Endodermal cell (in vitro differentiated cells): ENCODE data around the gene PLEKHS1. TPM values are rescaled to one million over a fixed set of nuclear protein-coding genes. Genes with fewer than 3 reads are reported as not detected.

Experiments
- DNase-seq: peaks from one replicate; pipeline ENCODE4 v3.0.0-alpha.2; 2017
- H3K27ac ChIP-seq: 2 replicates; pipeline ENCODE4 v1.5.1; 2013; ENCODE audit warnings: mild to moderate bottlenecking, low read depth, low read length, moderate library complexity
- H3K27me3 ChIP-seq: 2 replicates; pipeline ENCODE4 v1.6.1; 2013; ENCODE audit warnings: mild to moderate bottlenecking, low read length, moderate library complexity; ENCODE audit not compliant: insufficient read depth, control insufficient read depth, poor library complexity, severe bottlenecking
- H3K36me3 ChIP-seq: 2 replicates; pipeline ENCODE4 v1.7.0; 2013; ENCODE audit warnings: mild to moderate bottlenecking, low read length, moderate library complexity; ENCODE audit not compliant: control insufficient read depth, insufficient read depth
- H3K4me1 ChIP-seq: one replicate; pipeline ENCODE4 v1.7.0; 2013; ENCODE audit warnings: low read length; ENCODE audit not compliant: control insufficient read depth, insufficient read depth
- H3K4me3 ChIP-seq: 2 replicates; pipeline ENCODE4 v1.5.1; 2013; ENCODE audit warnings: mild to moderate bottlenecking, low read length, moderate library complexity
- H3K9ac ChIP-seq: 2 replicates; pipeline ENCODE4 v1.6.1; 2013; ENCODE audit warnings: mild to moderate bottlenecking, low read length, moderate library complexity; ENCODE audit not compliant: poor library complexity, severe bottlenecking; ENCODE audit errors: extremely low read depth
- H3K9me3 ChIP-seq: 2 replicates; pipeline ENCODE4 v1.6.1; 2013; ENCODE audit warnings: mild to moderate bottlenecking, low read length, moderate library complexity; ENCODE audit not compliant: control insufficient read depth
- H3K27ac Mint-ChIP-seq: 2 replicates; pipeline ENCODE4 v1.8.0; 2020; ENCODE audit warnings: mixed read lengths
- H3K27me3 Mint-ChIP-seq: 2 replicates; pipeline ENCODE4 v1.8.0; 2021; ENCODE audit warnings: mild to moderate bottlenecking, mixed read lengths; ENCODE audit not compliant: insufficient read depth
- H3K36me3 Mint-ChIP-seq: 2 replicates; pipeline ENCODE4 v1.8.0; 2020; ENCODE audit warnings: low read depth, mixed read lengths
- H3K4me1 Mint-ChIP-seq: 2 replicates; pipeline ENCODE4 v1.8.0; 2020; ENCODE audit warnings: mixed read lengths
- H3K4me3 Mint-ChIP-seq: 2 replicates; pipeline ENCODE4 v1.8.0; 2020; ENCODE audit warnings: mild to moderate bottlenecking, moderate library complexity, mixed read lengths
- H3K9me3 Mint-ChIP-seq: 2 replicates; pipeline ENCODE4 v1.8.0; 2020; ENCODE audit warnings: mild to moderate bottlenecking, mixed read lengths
- WGBS, 2 experiments: methylation state at CpG; one replicate each; pipeline versions ENCODE4 v1.1.5 to v1.1.7; 2013; ENCODE audit warnings: missing lambda C conversion rate in 2 of 2, mixed read lengths in 1 of 2; ENCODE audit not compliant: insufficient coverage in 1 of 2, insufficient read length in 1 of 2; 5-methylcytosine and 5-hydroxymethylcytosine counted together
- total RNA-seq, 2 donors: library from RNA; stranded (reverse); fragmentation: NEBNext Ultra II Directional in 1 of 2; extraction: Animal tissue kit (Norgen Biotek cat#: 25700) in 1 of 2; gene quantifications; 2 replicates in 1 of 2; 3 replicates in 1 of 2; pipeline ENCODE4 v1.2.1, GENCODE V29; 2021
- TF ChIP-seq, protein P1 (sequence below): fragments of 200-600 bp; sonication (generic); conservative IDR thresholded peaks from 2 replicates; pipeline ENCODE4 v1.5.0; 2021; ENCODE audit warnings: antibody characterized with exemption, mild to moderate bottlenecking

The PLEKHS1 gene
- total RNA-seq, 2 donors from 2014 or later = not detected

GRCh38 chr10:113801569-113801968, 50.1 kb downstream of the PLEKHS1 start:
- Histone ChIP-seq H3K27ac (no peak overlapping the region), H3K4me3 (no peak overlapping the region), H3K36me3 (no peaks in the 10 kb centered on the region), H3K27me3 (no peaks in the 10 kb centered on the region), H3K9ac (no peak overlapping the region), H3K9me3 (no peaks in the 10 kb centered on the region), H3K4me1 (no peaks in the 10 kb centered on the region)
- TF ChIP-seq, protein P1, sequence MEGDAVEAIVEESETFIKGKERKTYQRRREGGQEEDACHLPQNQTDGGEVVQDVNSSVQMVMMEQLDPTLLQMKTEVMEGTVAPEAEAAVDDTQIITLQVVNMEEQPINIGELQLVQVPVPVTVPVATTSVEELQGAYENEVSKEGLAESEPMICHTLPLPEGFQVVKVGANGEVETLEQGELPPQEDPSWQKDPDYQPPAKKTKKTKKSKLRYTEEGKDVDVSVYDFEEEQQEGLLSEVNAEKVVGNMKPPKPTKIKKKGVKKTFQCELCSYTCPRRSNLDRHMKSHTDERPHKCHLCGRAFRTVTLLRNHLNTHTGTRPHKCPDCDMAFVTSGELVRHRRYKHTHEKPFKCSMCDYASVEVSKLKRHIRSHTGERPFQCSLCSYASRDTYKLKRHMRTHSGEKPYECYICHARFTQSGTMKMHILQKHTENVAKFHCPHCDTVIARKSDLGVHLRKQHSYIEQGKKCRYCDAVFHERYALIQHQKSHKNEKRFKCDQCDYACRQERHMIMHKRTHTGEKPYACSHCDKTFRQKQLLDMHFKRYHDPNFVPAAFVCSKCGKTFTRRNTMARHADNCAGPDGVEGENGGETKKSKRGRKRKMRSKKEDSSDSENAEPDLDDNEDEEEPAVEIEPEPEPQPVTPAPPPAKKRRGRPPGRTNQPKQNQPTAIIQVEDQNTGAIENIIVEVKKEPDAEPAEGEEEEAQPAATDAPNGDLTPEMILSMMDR = no peak
- Mint-ChIP-seq H3K27me3 (no peaks in the 10 kb centered on the region), H3K27ac (no peak overlapping the region), H3K36me3 (no peaks in the 10 kb centered on the region), H3K4me3 (no peak overlapping the region), H3K4me1 (peaks cover 2% of the 10 kb centered on the region), H3K9me3 (no peaks in the 10 kb centered on the region)
- no peak for DNase-seq
- WGBS, 2 experiments = 92 to 96% methylated on average over 3 to 5 of the region's 6 CpGs

DNA sequence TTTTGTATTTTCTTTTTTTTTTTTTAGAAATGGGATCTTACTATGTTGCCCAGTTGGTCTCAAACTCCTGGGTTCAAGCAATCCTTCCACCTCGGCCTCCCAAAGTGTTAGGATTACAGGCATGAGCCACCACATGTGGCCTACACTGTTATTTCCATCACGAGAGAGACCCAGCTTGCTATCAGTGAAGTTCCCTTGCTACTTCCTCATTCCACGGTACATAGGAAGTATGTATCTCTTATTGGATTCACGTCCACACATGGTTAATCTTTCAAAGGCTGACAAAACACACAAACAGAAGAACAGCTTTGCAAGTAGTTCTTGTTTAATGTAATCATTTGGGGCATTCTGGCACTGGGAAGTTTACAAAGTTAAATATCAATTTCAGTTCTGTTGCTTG, 51.5 kb downstream of the PLEKHS1 start:
- no peak overlapping the region for H3K4me3 ChIP-seq
- H3K27ac ChIP-seq = no peak overlapping the region
- peaks cover 2% of the 10 kb centered on the region for H3K4me1 Mint-ChIP-seq
- no peak overlapping the region for H3K4me3 Mint-ChIP-seq
- no peaks in the 10 kb centered on the region for H3K9me3 Mint-ChIP-seq
- no peaks in the 10 kb centered on the region for H3K4me1 ChIP-seq
- TF ChIP-seq, protein P1 = no peak
- H3K36me3 Mint-ChIP-seq = no peaks in the 10 kb centered on the region
- H3K27me3 Mint-ChIP-seq = no peaks in the 10 kb centered on the region
- no peaks in the 10 kb centered on the region for H3K27me3 ChIP-seq
- H3K9ac ChIP-seq = no peak overlapping the region
- WGBS, 2 experiments = 87 to 96% methylated on average over 2 to 4 of the region's 4 CpGs
- no peak overlapping the region for H3K27ac Mint-ChIP-seq
- H3K36me3 ChIP-seq = no peaks in the 10 kb centered on the region
- no peak for DNase-seq
- no peaks in the 10 kb centered on the region for H3K9me3 ChIP-seq

DNA sequence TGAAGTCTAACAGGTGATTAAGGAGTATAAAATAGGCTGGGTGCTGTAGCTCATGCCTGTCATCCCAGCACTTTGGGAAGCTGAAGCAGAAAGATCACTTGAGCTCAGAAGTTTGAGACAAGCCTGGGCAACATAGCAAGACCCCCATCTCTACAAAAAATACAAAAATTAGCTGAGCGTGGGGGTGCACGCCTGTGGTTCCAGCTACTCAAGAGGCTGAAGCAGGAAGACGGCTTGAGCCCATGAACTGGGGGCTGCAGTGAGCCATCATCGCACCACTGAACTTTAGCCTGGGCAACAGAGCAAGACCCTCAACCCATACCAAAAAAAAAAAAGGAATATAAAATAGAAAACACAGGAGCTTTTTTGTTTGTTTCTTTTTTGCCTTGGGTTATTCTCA, 55.0 kb downstream of the PLEKHS1 start:
- no peak overlapping the region for H3K27ac Mint-ChIP-seq
- H3K36me3 Mint-ChIP-seq = no peaks in the 10 kb centered on the region
- Histone ChIP-seq H3K27me3 (no peaks in the 10 kb centered on the region), H3K4me3 (no peak overlapping the region), H3K27ac (no peak overlapping the region), H3K36me3 (no peaks in the 10 kb centered on the region), H3K4me1 (no peaks in the 10 kb centered on the region), H3K9me3 (no peaks in the 10 kb centered on the region), H3K9ac (no peak overlapping the region)
- peaks cover 5% of the 10 kb centered on the region for H3K27me3 Mint-ChIP-seq
- H3K4me1 Mint-ChIP-seq = no peaks in the 10 kb centered on the region
- DNase-seq = no peak
- no peak overlapping the region for H3K4me3 Mint-ChIP-seq
- TF ChIP-seq, protein P1 = no peak
- 94% methylated on average over 3 of the region's 4 CpGs; no CpG with 5 or more reads in 1 of the 2 experiments for WGBS, 2 experiments
- no peaks in the 10 kb centered on the region for H3K9me3 Mint-ChIP-seq
